Vagina (tissue), 2 donors: ENCODE measurements around the gene FAM111A. TPM values are rescaled to one million over a fixed set of nuclear protein-coding genes. Genes with fewer than 3 reads are reported as not detected.

Experiments
- DNase-seq, 2 donors: peaks; one replicate each; pipeline ENCODE4 v3.0.0-alpha.2; 2017; ENCODE audit errors: extremely low spot score in 2 of 2
- H3K27ac ChIP-seq: fragments of 200-600 bp; sonication (generic); one replicate; pipeline ENCODE4 v1.5.1; 2019
- H3K27me3 ChIP-seq: fragments of 200-600 bp; sonication (generic); one replicate; pipeline ENCODE4 v1.5.1; 2019
- H3K36me3 ChIP-seq, 2 donors: fragments of 200-600 bp; sonication (generic); one replicate each; pipeline ENCODE4 v1.5.1; 2017 to 2019
- H3K4me1 ChIP-seq: fragments of 200-600 bp; sonication (generic); one replicate; pipeline ENCODE4 v1.5.1; 2019
- H3K4me3 ChIP-seq, 2 donors: fragments of 200-600 bp; sonication (generic); 1 replicate in 1 of 2; 2 replicates in 1 of 2; pipeline ENCODE4 v1.5.1; 2016 to 2019
- H3K9me3 ChIP-seq: fragments of 200-600 bp; sonication (generic); one replicate; pipeline ENCODE4 v1.5.1; 2019
- POLR2A ChIP-seq, 2 donors: fragments of 450-650 bp; IDR thresholded peaks; one replicate each; pipeline ENCODE4 v1.6.1; 2017; ENCODE audit warnings: antibody characterized with exemption in 2 of 2, mild to moderate bottlenecking in 2 of 2, moderate library complexity in 2 of 2
- POLR2AphosphoS5 ChIP-seq, 2 donors: sonication (generic); formaldehyde crosslinking; IDR thresholded peaks; one replicate each; pipeline ENCODE4 v1.9.0; 2017; ENCODE audit warnings: antibody characterized with exemption in 2 of 2, mild to moderate bottlenecking in 2 of 2, low read depth in 1 of 2; ENCODE audit not compliant: insufficient read depth in 1 of 2
- intact Hi-C: fragments of 100-400 bp; cut with DNase I; formaldehyde crosslinking; loops from one replicate; pipeline ENCODE4 v1.15.1; 2023
- total RNA-seq: library from RNA; depleted of rRNA; stranded (reverse); fragments of >200 nt; gene quantifications from one replicate; pipeline ENCODE4 v1.2.3, GENCODE V29; 2016
- TF ChIP-seq, protein P1 (sequence below), 3 experiments: fragments of 450-650 bp in 2 of 3; fragments of 200-600 bp in 1 of 3; sonication (generic) in 1 of 3; IDR thresholded peaks; one replicate each; pipeline ENCODE4 v1.5.1; 2017 to 2019; ENCODE audit warnings: antibody characterized with exemption in 3 of 3, mild to moderate bottlenecking in 2 of 3, moderate library complexity in 2 of 3

FAM111A gene
- total RNA-seq, 1 donor from 2014 or later: 51.8 TPM

DNA sequence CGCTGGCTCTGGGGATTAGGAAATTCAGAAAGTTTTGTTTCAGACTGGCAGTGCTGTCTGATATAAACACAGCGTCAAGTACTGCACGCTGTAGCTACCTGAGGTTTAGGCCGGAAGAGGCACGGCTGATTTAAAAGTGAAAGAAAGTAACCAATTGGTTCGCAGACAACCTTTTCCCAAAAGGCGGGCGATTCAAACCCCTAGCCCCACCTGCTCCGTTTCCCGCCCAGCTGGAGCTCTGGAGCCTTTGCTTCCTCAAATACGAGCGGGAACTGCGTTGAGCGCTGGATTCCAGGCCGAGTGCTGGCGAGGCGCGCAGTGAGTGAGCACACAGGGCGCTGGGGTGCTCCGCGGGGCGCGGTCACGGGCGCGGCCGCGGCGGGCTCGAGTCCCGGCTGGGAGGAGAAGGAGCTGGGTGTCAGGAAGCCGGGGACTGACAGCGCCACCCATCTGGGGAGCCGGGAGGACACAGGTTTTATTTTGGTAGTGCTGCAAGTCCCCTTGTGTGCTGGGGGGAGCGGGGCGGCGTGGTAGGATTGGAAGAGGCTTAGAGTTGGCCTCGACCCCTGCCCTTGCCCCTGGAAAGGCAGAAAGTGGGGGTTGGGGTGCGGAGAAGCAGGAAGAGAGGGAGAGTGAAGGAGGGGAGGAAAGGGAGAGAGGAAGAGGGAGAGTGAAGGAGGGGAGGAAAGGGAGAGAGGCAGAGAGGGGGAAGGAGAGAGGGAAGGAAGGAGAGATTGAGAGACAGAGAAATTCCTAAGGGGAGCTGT, 2.1 kb downstream of the FAM111A start:
- intact Hi-C loops: loop anchor here (5.0 kb wide), 1 partner anchor 567 kb away; the partner anchor contains the start of genes LPXN and ZFP91
- TF ChIP-seq POLR2AphosphoS5 (IDR thresholded peaks at IDR 0.05; ENCODE audit: insufficient read depth in 1 of 2, low read depth in 1 of 2): peak; percentile 77 to 79
- TF ChIP-seq, protein P1, sequence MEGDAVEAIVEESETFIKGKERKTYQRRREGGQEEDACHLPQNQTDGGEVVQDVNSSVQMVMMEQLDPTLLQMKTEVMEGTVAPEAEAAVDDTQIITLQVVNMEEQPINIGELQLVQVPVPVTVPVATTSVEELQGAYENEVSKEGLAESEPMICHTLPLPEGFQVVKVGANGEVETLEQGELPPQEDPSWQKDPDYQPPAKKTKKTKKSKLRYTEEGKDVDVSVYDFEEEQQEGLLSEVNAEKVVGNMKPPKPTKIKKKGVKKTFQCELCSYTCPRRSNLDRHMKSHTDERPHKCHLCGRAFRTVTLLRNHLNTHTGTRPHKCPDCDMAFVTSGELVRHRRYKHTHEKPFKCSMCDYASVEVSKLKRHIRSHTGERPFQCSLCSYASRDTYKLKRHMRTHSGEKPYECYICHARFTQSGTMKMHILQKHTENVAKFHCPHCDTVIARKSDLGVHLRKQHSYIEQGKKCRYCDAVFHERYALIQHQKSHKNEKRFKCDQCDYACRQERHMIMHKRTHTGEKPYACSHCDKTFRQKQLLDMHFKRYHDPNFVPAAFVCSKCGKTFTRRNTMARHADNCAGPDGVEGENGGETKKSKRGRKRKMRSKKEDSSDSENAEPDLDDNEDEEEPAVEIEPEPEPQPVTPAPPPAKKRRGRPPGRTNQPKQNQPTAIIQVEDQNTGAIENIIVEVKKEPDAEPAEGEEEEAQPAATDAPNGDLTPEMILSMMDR (IDR thresholded peaks at IDR 0.05): no peak
- TF ChIP-seq POLR2A (IDR thresholded peaks at IDR 0.05): peak in 1 of 2 donors; percentile 24
- H3K9me3 ChIP-seq: no peaks in the 10 kb centered on the region
- peak overlapping the region; percentile 95 for H3K27ac ChIP-seq
- DNase-seq: peak in 1 of 2 donors; percentile 93
- no peaks in the 10 kb centered on the region for H3K27me3 ChIP-seq
- H3K4me3 ChIP-seq: peak overlapping the region; percentile 75 to 79
- no peaks in the 10 kb centered on the region for H3K36me3 ChIP-seq
- peaks cover 16% of the 10 kb centered on the region for H3K4me1 ChIP-seq

DNA sequence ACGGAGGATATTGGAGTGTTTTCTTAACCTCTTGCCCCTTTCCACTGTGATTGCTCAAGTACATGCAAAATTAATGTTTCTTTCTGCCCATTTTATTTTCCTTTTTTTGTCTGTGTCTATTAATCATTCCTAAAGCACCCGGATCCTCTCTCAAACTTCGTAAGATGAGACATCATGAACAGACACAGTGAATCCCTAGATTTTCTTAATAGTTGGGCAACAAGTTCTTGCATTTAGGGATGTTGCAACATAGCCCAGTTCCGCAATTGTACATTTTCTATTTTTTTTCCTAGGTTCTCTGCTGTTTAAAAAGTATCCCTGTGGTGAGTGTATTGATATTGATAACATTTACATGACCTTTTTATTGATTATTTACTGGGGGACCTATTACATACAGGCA, 2.9 kb downstream of the FAM111A start:
- Histone ChIP-seq H3K9me3 (no peaks in the 10 kb centered on the region), H3K4me3 (peak overlapping the region; percentile 75 to 79), H3K27ac (peak overlapping the region; percentile 95), H3K4me1 (peaks cover 16% of the 10 kb centered on the region), H3K36me3 (no peaks in the 10 kb centered on the region), H3K27me3 (no peaks in the 10 kb centered on the region)
- intact Hi-C loops: no loop called here
- TF ChIP-seq, protein P1 (IDR thresholded peaks at IDR 0.05): no peak
- TF ChIP-seq POLR2AphosphoS5 (IDR thresholded peaks at IDR 0.05; ENCODE audit: insufficient read depth in 1 of 2, low read depth in 1 of 2): peak in 1 of 2 donors; percentile 18
- TF ChIP-seq POLR2A (IDR thresholded peaks at IDR 0.05): no peak
- no peak for DNase-seq

DNA sequence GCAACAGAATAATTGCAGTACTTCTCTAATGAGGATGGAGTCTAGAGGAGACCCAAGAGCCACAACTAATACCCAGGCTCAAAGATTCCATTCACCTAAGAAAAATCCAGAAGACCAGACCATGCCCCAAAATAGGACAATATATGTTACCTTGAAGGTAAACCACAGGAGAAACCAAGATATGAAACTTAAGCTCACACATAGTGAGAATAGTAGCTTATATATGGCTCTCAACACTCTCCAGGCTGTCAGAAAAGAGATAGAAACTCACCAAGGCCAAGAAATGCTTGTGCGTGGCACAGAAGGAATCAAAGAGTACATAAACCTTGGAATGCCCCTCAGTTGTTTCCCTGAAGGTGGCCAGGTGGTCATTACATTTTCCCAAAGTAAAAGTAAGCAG, 9.1 kb downstream of the FAM111A start:
- Histone ChIP-seq H3K4me1 (no peaks in the 10 kb centered on the region), H3K27me3 (no peaks in the 10 kb centered on the region), H3K9me3 (no peaks in the 10 kb centered on the region), H3K36me3 (no peaks in the 10 kb centered on the region), H3K27ac (no peak overlapping the region), H3K4me3 (no peak overlapping the region)
- no peak for TF ChIP-seq POLR2A (IDR thresholded peaks at IDR 0.05)
- TF ChIP-seq POLR2AphosphoS5 (IDR thresholded peaks at IDR 0.05; ENCODE audit: insufficient read depth in 1 of 2, low read depth in 1 of 2): no peak
- TF ChIP-seq, protein P1 (IDR thresholded peaks at IDR 0.05): no peak
- no peak for DNase-seq
- intact Hi-C loops: loop anchor here (10.0 kb wide), 1 partner anchor 497 kb away; no protein-coding TSS in a partner anchor

DNA sequence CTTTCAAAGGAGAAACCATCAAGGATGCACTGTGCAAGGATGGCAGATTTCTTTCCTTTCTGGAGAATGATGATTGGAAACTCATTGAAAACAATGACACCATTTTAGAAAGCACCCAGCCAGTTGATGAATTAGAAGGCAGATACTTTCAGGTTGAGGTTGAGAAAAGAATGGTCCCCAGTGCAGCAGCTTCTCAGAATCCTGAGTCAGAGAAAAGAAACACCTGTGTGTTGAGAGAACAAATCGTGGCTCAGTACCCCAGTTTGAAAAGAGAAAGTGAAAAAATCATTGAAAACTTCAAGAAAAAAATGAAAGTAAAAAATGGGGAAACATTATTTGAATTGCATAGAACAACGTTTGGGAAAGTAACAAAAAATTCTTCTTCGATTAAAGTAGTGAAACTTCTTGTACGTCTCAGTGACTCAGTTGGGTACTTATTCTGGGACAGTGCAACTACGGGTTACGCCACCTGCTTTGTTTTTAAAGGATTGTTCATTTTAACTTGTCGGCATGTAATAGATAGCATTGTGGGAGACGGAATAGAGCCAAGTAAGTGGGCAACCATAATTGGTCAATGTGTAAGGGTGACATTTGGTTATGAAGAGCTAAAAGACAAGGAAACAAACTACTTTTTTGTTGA, 9.8 kb downstream of the FAM111A start:
- Histone ChIP-seq H3K27ac (no peak overlapping the region), H3K4me3 (no peak overlapping the region), H3K9me3 (no peaks in the 10 kb centered on the region), H3K27me3 (no peaks in the 10 kb centered on the region), H3K36me3 (no peaks in the 10 kb centered on the region), H3K4me1 (no peaks in the 10 kb centered on the region)
- no peak for TF ChIP-seq POLR2AphosphoS5 (IDR thresholded peaks at IDR 0.05; ENCODE audit: insufficient read depth in 1 of 2, low read depth in 1 of 2)
- TF ChIP-seq, protein P1 (IDR thresholded peaks at IDR 0.05): no peak
- intact Hi-C loops: loop anchor here (10.0 kb wide), 1 partner anchor 498 kb away; no protein-coding TSS in a partner anchor
- no peak for DNase-seq
